Measurements from ENCODE around the gene RCCD1.

RCCD1 gene

DNA sequence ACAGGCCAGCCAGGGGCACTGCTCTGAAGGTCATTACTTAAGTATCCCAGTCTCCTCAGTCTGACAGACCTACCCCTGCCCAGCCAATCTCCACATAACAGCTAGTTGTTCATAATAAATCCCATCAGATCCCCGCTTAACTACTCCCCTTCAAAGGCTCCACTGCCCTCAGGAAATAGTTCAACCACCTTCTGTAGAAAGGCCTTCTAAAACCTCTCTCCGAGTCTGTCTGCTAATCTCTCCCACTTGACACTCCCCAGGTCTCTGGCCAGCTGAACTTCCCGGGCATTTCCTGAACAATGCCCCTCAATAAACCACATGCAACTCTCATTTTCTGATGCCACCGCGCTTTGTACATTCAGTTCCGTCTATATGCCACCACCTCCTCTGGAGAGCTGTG lies 33.6 kb downstream of the RCCD1 start:
- TF ChIP-seq, protein P1, sequence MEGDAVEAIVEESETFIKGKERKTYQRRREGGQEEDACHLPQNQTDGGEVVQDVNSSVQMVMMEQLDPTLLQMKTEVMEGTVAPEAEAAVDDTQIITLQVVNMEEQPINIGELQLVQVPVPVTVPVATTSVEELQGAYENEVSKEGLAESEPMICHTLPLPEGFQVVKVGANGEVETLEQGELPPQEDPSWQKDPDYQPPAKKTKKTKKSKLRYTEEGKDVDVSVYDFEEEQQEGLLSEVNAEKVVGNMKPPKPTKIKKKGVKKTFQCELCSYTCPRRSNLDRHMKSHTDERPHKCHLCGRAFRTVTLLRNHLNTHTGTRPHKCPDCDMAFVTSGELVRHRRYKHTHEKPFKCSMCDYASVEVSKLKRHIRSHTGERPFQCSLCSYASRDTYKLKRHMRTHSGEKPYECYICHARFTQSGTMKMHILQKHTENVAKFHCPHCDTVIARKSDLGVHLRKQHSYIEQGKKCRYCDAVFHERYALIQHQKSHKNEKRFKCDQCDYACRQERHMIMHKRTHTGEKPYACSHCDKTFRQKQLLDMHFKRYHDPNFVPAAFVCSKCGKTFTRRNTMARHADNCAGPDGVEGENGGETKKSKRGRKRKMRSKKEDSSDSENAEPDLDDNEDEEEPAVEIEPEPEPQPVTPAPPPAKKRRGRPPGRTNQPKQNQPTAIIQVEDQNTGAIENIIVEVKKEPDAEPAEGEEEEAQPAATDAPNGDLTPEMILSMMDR (conservative IDR thresholded peaks at IDR 0.05; ENCODE audit: low read length): no peak
- TF ChIP-seq EZH2phosphoT487 (IDR thresholded peaks at IDR 0.05; ENCODE audit: borderline replicate concordance): no peak
- H3K36me3 ChIP-seq (ENCODE audit: insufficient read depth, low read length): peaks cover 18% of the 10 kb centered on the region
- peak overlapping the region; percentile 32 for H3K9ac ChIP-seq (ENCODE audit: low read depth, low read length, poor library complexity, severe bottlenecking)
- H3K4me1 ChIP-seq (ENCODE audit: insufficient read depth, low read length, poor library complexity, severe bottlenecking): peaks cover 50% of the 10 kb centered on the region
- no peaks in the 10 kb centered on the region for H3K9me3 ChIP-seq (ENCODE audit: insufficient read depth, low read depth, low read length)
- no peaks in the 10 kb centered on the region for H3K27me3 ChIP-seq (ENCODE audit: insufficient read depth, low read length, poor library complexity, severe bottlenecking)
- H2AFZ ChIP-seq (ENCODE audit: low read length): no peak overlapping the region
- no peaks in the 10 kb centered on the region for H3F3A ChIP-seq (ENCODE audit: low read depth)
- peak overlapping the region; percentile 85 for H3K4me2 ChIP-seq (ENCODE audit: low read depth, low read length, poor library complexity, severe bottlenecking)
- peak overlapping the region; percentile 67 for H3K4me3 ChIP-seq (ENCODE audit: low read length, poor library complexity, severe bottlenecking)
- H4K20me1 ChIP-seq (ENCODE audit: insufficient read depth, low read length, poor library complexity, severe bottlenecking): peaks cover 58% of the 10 kb centered on the region
- peaks cover 99% of the 10 kb centered on the region for H3K79me2 ChIP-seq (ENCODE audit: insufficient read depth, low read length)
- H3K9me2 ChIP-seq (replicated peaks; ENCODE audit: low read depth, low read length): no peaks in the 10 kb centered on the region

GRCh38 chr15:90989040-90989768 lies 34.5 kb downstream of the RCCD1 start:
- TF ChIP-seq EZH2phosphoT487 (IDR thresholded peaks at IDR 0.05; ENCODE audit: borderline replicate concordance): no peak
- TF ChIP-seq, protein P1 (conservative IDR thresholded peaks at IDR 0.05; ENCODE audit: low read length): no peak
- peaks cover 53% of the 10 kb centered on the region for H3K4me1 ChIP-seq (ENCODE audit: insufficient read depth, low read length, poor library complexity, severe bottlenecking)
- H4K20me1 ChIP-seq (ENCODE audit: insufficient read depth, low read length, poor library complexity, severe bottlenecking): peaks cover 61% of the 10 kb centered on the region

DNA sequence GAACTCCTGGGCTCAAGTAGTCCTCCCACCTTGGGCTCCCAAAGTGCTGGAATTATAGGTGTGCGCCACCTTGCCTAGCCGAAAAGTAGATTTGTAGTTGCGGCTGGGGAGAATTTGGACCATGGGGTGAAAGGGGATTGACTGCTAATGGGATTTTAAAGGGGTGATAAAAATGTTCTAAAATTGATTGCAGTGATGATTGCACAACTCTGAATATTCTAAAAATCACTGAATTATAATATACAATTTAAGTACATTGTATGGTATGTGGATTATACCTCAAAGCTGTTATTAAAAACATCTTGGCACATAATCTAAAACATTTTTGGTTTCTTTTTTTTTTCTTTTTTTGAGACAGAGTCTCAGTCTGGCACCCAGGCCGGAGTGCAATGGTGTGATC lies 35.8 kb downstream of the RCCD1 start:
- H3K9me2 ChIP-seq (replicated peaks; ENCODE audit: low read depth, low read length): no peaks in the 10 kb centered on the region
- peaks cover 53% of the 10 kb centered on the region for H4K20me1 ChIP-seq (ENCODE audit: insufficient read depth, low read length, poor library complexity, severe bottlenecking)
- peaks cover 4% of the 10 kb centered on the region; the same call in 1 of the 2 replicates for H3K36me3 ChIP-seq (ENCODE audit: insufficient read depth, low read length)
- H3K9ac ChIP-seq (ENCODE audit: low read depth, low read length, poor library complexity, severe bottlenecking): no peak overlapping the region
- H3K4me3 ChIP-seq (ENCODE audit: low read length, poor library complexity, severe bottlenecking): peak overlapping the region; percentile 57
- H3K79me2 ChIP-seq (ENCODE audit: insufficient read depth, low read length): peaks cover 98% of the 10 kb centered on the region
- H3K27me3 ChIP-seq (ENCODE audit: insufficient read depth, low read length, poor library complexity, severe bottlenecking): no peaks in the 10 kb centered on the region
- TF ChIP-seq, protein P1 (conservative IDR thresholded peaks at IDR 0.05; ENCODE audit: low read length): no peak
- no peak for TF ChIP-seq EZH2phosphoT487 (IDR thresholded peaks at IDR 0.05; ENCODE audit: borderline replicate concordance)
- H3K9me3 ChIP-seq (ENCODE audit: insufficient read depth, low read depth, low read length): no peaks in the 10 kb centered on the region
- H3K4me1 ChIP-seq (ENCODE audit: insufficient read depth, low read length, poor library complexity, severe bottlenecking): peaks cover 57% of the 10 kb centered on the region
- peak overlapping the region; percentile 87 for H3K4me2 ChIP-seq (ENCODE audit: low read depth, low read length, poor library complexity, severe bottlenecking)
- H2AFZ ChIP-seq (ENCODE audit: low read length): no peak overlapping the region
- H3F3A ChIP-seq (ENCODE audit: low read depth): no peaks in the 10 kb centered on the region

More at GRCh38 chr15:90989040-90989768, 34.5 kb downstream of the RCCD1 start:
- Histone ChIP-seq H3F3A (ENCODE audit: low read depth) (no peaks in the 10 kb centered on the region), H3K9me3 (ENCODE audit: insufficient read depth, low read depth, low read length) (no peaks in the 10 kb centered on the region), H3K9me2 (replicated peaks; ENCODE audit: low read depth, low read length) (no peaks in the 10 kb centered on the region), H3K36me3 (ENCODE audit: insufficient read depth, low read length) (peaks cover 9% of the 10 kb centered on the region; the same call in 1 of the 2 replicates), H2AFZ (ENCODE audit: low read length) (no peak overlapping the region), H3K27me3 (ENCODE audit: insufficient read depth, low read length, poor library complexity, severe bottlenecking) (no peaks in the 10 kb centered on the region), H3K4me3 (ENCODE audit: low read length, poor library complexity, severe bottlenecking) (peak overlapping the region; percentile 67), H3K4me2 (ENCODE audit: low read depth, low read length, poor library complexity, severe bottlenecking) (peak overlapping the region; percentile 85), H3K79me2 (ENCODE audit: insufficient read depth, low read length) (peaks cover 99% of the 10 kb centered on the region), H3K9ac (ENCODE audit: low read depth, low read length, poor library complexity, severe bottlenecking) (peak overlapping the region; percentile 32)

Measured in Loucy (cell line).